OCI-LY1 (cell line): Measurements from ENCODE around the gene ASCC1.

ENCODE experiments used
- H2AFZ ChIP-seq: fragments of 200-600 bp; sonication (generic), shearing (Covaris generic); 2 replicates; pipeline ENCODE4 v1.6.0; 2014; ENCODE audit warnings: antibody characterized with exemption, mild to moderate bottlenecking, low read length
- H3F3A ChIP-seq: fragments of 200-600 bp; sonication (generic), shearing (Covaris generic); 2 replicates; pipeline ENCODE4 v1.6.0; 2014; ENCODE audit warnings: mild to moderate bottlenecking, antibody characterized with exemption, low read length, moderate library complexity; ENCODE audit not compliant: insufficient read depth
- H3K27ac ChIP-seq: fragments of 200-600 bp; sonication (generic); 2 replicates; pipeline ENCODE4 v1.5.1; 2014; ENCODE audit warnings: low read length, mixed run types, mild to moderate bottlenecking, low read depth; ENCODE audit not compliant: poor library complexity, severe bottlenecking
- H3K27me3 ChIP-seq: fragments of 200-600 bp; sonication (generic); 2 replicates; pipeline ENCODE4 v1.6.0; 2014; ENCODE audit warnings: antibody characterized with exemption, mild to moderate bottlenecking, low read length, moderate library complexity; ENCODE audit not compliant: insufficient read depth
- H3K36me3 ChIP-seq: fragments of 200-600 bp; sonication (generic); 2 replicates; pipeline ENCODE4 v1.6.1; 2014; ENCODE audit warnings: mild to moderate bottlenecking, antibody characterized with exemption, low read length, moderate library complexity, mixed read lengths; ENCODE audit not compliant: insufficient read depth
- H3K4me1 ChIP-seq: fragments of 200-600 bp; sonication (generic); 2 replicates; pipeline ENCODE4 v1.5.1; 2014; ENCODE audit warnings: mild to moderate bottlenecking, low read length, moderate library complexity; ENCODE audit not compliant: insufficient read depth, severe bottlenecking
- H3K4me2 ChIP-seq: fragments of 200-600 bp; sonication (generic), shearing (Covaris generic); 2 replicates; pipeline ENCODE4 v1.6.1; 2014; ENCODE audit warnings: low read length
- H3K4me3 ChIP-seq: fragments of 200-600 bp; sonication (generic); 2 replicates; pipeline ENCODE4 v1.5.1; 2014; ENCODE audit warnings: low read length, low read depth, mild to moderate bottlenecking, mixed read lengths; ENCODE audit not compliant: poor library complexity, severe bottlenecking
- H3K79me2 ChIP-seq: fragments of 200-600 bp; shearing (Covaris generic); 2 replicates; pipeline ENCODE4 v1.6.1; 2016; ENCODE audit warnings: mixed run types, low read length, mixed read lengths; ENCODE audit not compliant: insufficient read depth
- H3K9ac ChIP-seq: fragments of 200-600 bp; sonication (generic), shearing (Covaris generic); 2 replicates; pipeline ENCODE4 v1.6.1; 2014; ENCODE audit warnings: mild to moderate bottlenecking, low read length, mixed read lengths
- H3K9me2 ChIP-seq: fragments of 200-600 bp; sonication (generic), shearing (Covaris generic); 2 replicates; pipeline ENCODE4 v1.6.1; 2014; ENCODE audit warnings: low read depth, mild to moderate bottlenecking, low read length, mixed read lengths
- H3K9me3 ChIP-seq: fragments of 200-600 bp; shearing (Covaris generic); 2 replicates; pipeline ENCODE4 v1.6.1; 2014; ENCODE audit warnings: low read length, mixed read lengths
- H4K20me1 ChIP-seq: fragments of 200-600 bp; sonication (generic), shearing (Covaris generic); 2 replicates; pipeline ENCODE4 v1.6.0; 2016; ENCODE audit warnings: mild to moderate bottlenecking, low read length; ENCODE audit not compliant: insufficient read depth
- EZH2 ChIP-seq: fragments of 200-600 bp; sonication (generic), shearing (Covaris generic); IDR thresholded peaks from 2 replicates; pipeline ENCODE4 v1.8.0; 2017; ENCODE audit warnings: borderline replicate concordance, mixed run types, mild to moderate bottlenecking, antibody characterized with exemption, low read length, moderate library complexity, mixed read lengths
- TF ChIP-seq, protein P1 (sequence below): fragments of 200-600 bp; sonication (generic), shearing (Covaris generic); IDR thresholded peaks from 2 replicates; pipeline ENCODE4 v1.5.1; 2017; ENCODE audit warnings: mild to moderate bottlenecking, antibody characterized with exemption, low read length, moderate library complexity, mixed read lengths

Gene ASCC1

DNA sequence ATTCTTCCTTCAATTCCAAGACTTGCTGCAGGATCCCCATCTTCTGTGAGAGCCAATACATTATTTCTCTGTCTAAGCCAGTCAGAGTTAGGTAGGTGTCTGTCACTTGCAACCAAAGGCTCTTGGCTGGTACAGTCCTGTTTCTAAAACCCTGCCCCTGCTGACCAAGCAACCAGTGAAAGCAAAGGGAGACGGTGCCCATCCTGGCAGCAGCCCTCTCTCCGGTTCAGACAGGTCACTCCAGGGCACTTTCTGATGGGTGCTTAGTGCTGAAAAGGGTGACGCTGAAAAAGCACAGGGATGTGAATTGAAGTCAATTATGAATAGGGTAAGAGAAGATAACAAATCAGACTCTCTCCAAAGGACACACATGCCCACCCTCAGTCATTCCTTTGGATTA is 165.2 kb downstream of the ASCC1 start:
- Histone ChIP-seq H3F3A (no peaks in the 10 kb centered on the region), H2AFZ (no peak overlapping the region), H3K4me2 (no peak overlapping the region), H3K9me2 (no peaks in the 10 kb centered on the region), H3K4me1 (no peaks in the 10 kb centered on the region), H4K20me1 (no peaks in the 10 kb centered on the region), H3K27me3 (peaks cover 7% of the 10 kb centered on the region; the same call in 1 of the 2 replicates), H3K4me3 (no peak overlapping the region), H3K9ac (no peak overlapping the region), H3K36me3 (no peaks in the 10 kb centered on the region; the same call in 1 of the 2 replicates), H3K9me3 (no peaks in the 10 kb centered on the region), H3K79me2 (no peaks in the 10 kb centered on the region), H3K27ac (no peak overlapping the region)
- TF ChIP-seq EZH2, result no peak
- TF ChIP-seq, protein P1, sequence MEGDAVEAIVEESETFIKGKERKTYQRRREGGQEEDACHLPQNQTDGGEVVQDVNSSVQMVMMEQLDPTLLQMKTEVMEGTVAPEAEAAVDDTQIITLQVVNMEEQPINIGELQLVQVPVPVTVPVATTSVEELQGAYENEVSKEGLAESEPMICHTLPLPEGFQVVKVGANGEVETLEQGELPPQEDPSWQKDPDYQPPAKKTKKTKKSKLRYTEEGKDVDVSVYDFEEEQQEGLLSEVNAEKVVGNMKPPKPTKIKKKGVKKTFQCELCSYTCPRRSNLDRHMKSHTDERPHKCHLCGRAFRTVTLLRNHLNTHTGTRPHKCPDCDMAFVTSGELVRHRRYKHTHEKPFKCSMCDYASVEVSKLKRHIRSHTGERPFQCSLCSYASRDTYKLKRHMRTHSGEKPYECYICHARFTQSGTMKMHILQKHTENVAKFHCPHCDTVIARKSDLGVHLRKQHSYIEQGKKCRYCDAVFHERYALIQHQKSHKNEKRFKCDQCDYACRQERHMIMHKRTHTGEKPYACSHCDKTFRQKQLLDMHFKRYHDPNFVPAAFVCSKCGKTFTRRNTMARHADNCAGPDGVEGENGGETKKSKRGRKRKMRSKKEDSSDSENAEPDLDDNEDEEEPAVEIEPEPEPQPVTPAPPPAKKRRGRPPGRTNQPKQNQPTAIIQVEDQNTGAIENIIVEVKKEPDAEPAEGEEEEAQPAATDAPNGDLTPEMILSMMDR, result no peak

- no peaks in the 10 kb centered on the region for H3K4me1 ChIP-seq
- no peak overlapping the region for H3K9ac ChIP-seq
- no peaks in the 10 kb centered on the region for H3K9me3 ChIP-seq
- no peaks in the 10 kb centered on the region for H3K79me2 ChIP-seq
- peaks cover 7% of the 10 kb centered on the region; the same call in 1 of the 2 replicates for H3K27me3 ChIP-seq
- H3K4me2 ChIP-seq, result no peak overlapping the region
- no peaks in the 10 kb centered on the region for H3K9me2 ChIP-seq
- no peak overlapping the region for H3K4me3 ChIP-seq
- no peak overlapping the region for H3K27ac ChIP-seq
- H2AFZ ChIP-seq, result no peak overlapping the region
- H4K20me1 ChIP-seq, result no peaks in the 10 kb centered on the region
- H3F3A ChIP-seq, result no peaks in the 10 kb centered on the region
- H3K36me3 ChIP-seq, result no peaks in the 10 kb centered on the region; the same call in 1 of the 2 replicates
- TF ChIP-seq, protein P1, result no peak
- no peak for TF ChIP-seq EZH2
Measured at GRCh38 chr10:72049969-72050781, 165.9 kb downstream of the ASCC1 start.

GRCh38 chr10:72049472-72049871 is 166.6 kb downstream of the ASCC1 start:
- Histone ChIP-seq H4K20me1 (no peaks in the 10 kb centered on the region), H3K4me3 (no peak overlapping the region), H2AFZ (no peak overlapping the region), H3K27ac (no peak overlapping the region), H3K27me3 (peaks cover 7% of the 10 kb centered on the region; the same call in 1 of the 2 replicates), H3F3A (no peaks in the 10 kb centered on the region), H3K9me3 (no peaks in the 10 kb centered on the region), H3K36me3 (no peaks in the 10 kb centered on the region; the same call in 1 of the 2 replicates), H3K9me2 (no peaks in the 10 kb centered on the region), H3K9ac (no peak overlapping the region), H3K79me2 (no peaks in the 10 kb centered on the region), H3K4me2 (no peak overlapping the region), H3K4me1 (no peaks in the 10 kb centered on the region)
- TF ChIP-seq, protein P1, result no peak
- TF ChIP-seq EZH2, result no peak
